Measurements from ENCODE around the gene LZTS2. TPM values are rescaled to one million over a fixed set of nuclear protein-coding genes. Genes with fewer than 3 reads are reported as not detected.

The LZTS2 gene
- 49.1 and 59.9 TPM in 2 replicates for total RNA-seq (2021)
- percentile 59 among the genes with signal in this experiment for Bru-seq, nascent RNA
- percentile 73 among the genes with signal in this experiment for BruChase-seq, experiment 1, labeled RNA remaining after a 2-hour chase
- BruChase-seq, experiment 2, labeled RNA remaining after a 6-hour chase, result percentile 75 among the genes with signal in this experiment
- long read RNA-seq, full-length matches to known transcripts, result 15 of 163 reads
- long read RNA-seq, partial matches to known transcripts, result 7 of 163 reads
- long read RNA-seq, other reads (novel, unspliced or antisense), result 141 of 163 reads

- peaks cover 16% of the 10 kb centered on the region for H3K36me3 ChIP-seq (ENCODE audit: insufficient read depth, low read length, poor library complexity, severe bottlenecking)
- H3K4me1 ChIP-seq (ENCODE audit: insufficient read depth, low read length, poor library complexity, severe bottlenecking), result peaks cover 44% of the 10 kb centered on the region
- no peak for TF ChIP-seq EZH2 (IDR thresholded peaks at IDR 0.05; ENCODE audit: borderline replicate concordance, low read depth, low read length, poor library complexity, severe bottlenecking)
- no peak for TF ChIP-seq CTCF (conservative IDR thresholded peaks at IDR 0.05; ENCODE audit: low read depth, low read length)
- H3K27ac ChIP-seq (ENCODE audit: low read depth, low read length, poor library complexity, severe bottlenecking), result peak within 1 kb of the TSS; percentile 98
- ChIA-PET POLR2A (ENCODE audit: low non-redundant PET) (interaction anchor here (0.6 kb wide), 2 partner anchors 10 to 104 kb away, joined by 3 read pairs; no protein-coding TSS in a partner anchor), CTCF (interaction anchor here (0.5 to 1.3 kb wide), 2 partner anchors 15 to 840 kb away, joined by 5 read pairs; no protein-coding TSS in a partner anchor)
- H3K4me3 ChIP-seq (ENCODE audit: low read depth, low read length, poor library complexity, severe bottlenecking), result peak within 1 kb of the TSS; percentile 88
- no peaks in the 10 kb centered on the region for H3K9me3 ChIP-seq (ENCODE audit: low read depth, low read length, poor library complexity, severe bottlenecking)
- no peaks in the 10 kb centered on the region for H3K27me3 ChIP-seq (replicated peaks; ENCODE audit: insufficient read depth, low read depth, low read length, poor library complexity)
- no TSS peak for BruUV-seq (replicated peaks)
- intact Hi-C loops (cut with micrococcal nuclease; ENCODE audit: unreplicated experiment), result loop anchor here (5.0 kb wide), 1 partner anchor 63 kb away; the partner anchor contains the start of gene KAZALD1
- no peak for DNase-seq (ENCODE audit: low spot score)
These were observed at the start of gene LZTS2 for GRCh38 chr10:100999742-101000126. LZTS2 (plus strand) TSS chr10:100999808; CDS start chr10:101002539, 2,731 bp downstream.

- H3K4me3 ChIP-seq (ENCODE audit: low read depth, low read length, poor library complexity, severe bottlenecking), result no peak overlapping the region
- POLR2A ChIA-PET (ENCODE audit: low non-redundant PET), result no interaction called here
- no peak for TF ChIP-seq EZH2 (IDR thresholded peaks at IDR 0.05; ENCODE audit: borderline replicate concordance, low read depth, low read length, poor library complexity, severe bottlenecking)
- TF ChIP-seq CTCF (conservative IDR thresholded peaks at IDR 0.05; ENCODE audit: low read depth, low read length), result no peak
- BruUV-seq (replicated peaks), result no TSS peak
- no peaks in the 10 kb centered on the region for H3K9me3 ChIP-seq (ENCODE audit: low read depth, low read length, poor library complexity, severe bottlenecking)
- intact Hi-C loops (cut with micrococcal nuclease; ENCODE audit: unreplicated experiment), result no loop called here
- H3K27ac ChIP-seq (ENCODE audit: low read depth, low read length, poor library complexity, severe bottlenecking), result no peak overlapping the region
- DNase-seq (ENCODE audit: low spot score), result no peak
- H3K27me3 ChIP-seq (replicated peaks; ENCODE audit: insufficient read depth, low read depth, low read length, poor library complexity), result no peaks in the 10 kb centered on the region
- peaks cover 62% of the 10 kb centered on the region for H3K36me3 ChIP-seq (ENCODE audit: insufficient read depth, low read length, poor library complexity, severe bottlenecking)
- CTCF ChIA-PET, result no interaction called here
- H3K4me1 ChIP-seq (ENCODE audit: insufficient read depth, low read length, poor library complexity, severe bottlenecking), result peaks cover 9% of the 10 kb centered on the region
These were observed 39.4 kb upstream of the LZTS2 start for GRCh38 chr10:100960251-100960650.

GRCh38 chr10:100962351-100963080, 37.1 kb upstream of the LZTS2 start:
- peaks cover 9% of the 10 kb centered on the region for H3K4me1 ChIP-seq (ENCODE audit: insufficient read depth, low read length, poor library complexity, severe bottlenecking)
- DNase-seq (ENCODE audit: low spot score), result no peak
- H3K27me3 ChIP-seq (replicated peaks; ENCODE audit: insufficient read depth, low read depth, low read length, poor library complexity), result no peaks in the 10 kb centered on the region
- H3K9me3 ChIP-seq (ENCODE audit: low read depth, low read length, poor library complexity, severe bottlenecking), result no peaks in the 10 kb centered on the region
- H3K4me3 ChIP-seq (ENCODE audit: low read depth, low read length, poor library complexity, severe bottlenecking), result no peak overlapping the region
- H3K36me3 ChIP-seq (ENCODE audit: insufficient read depth, low read length, poor library complexity, severe bottlenecking), result peaks cover 43% of the 10 kb centered on the region
- BruUV-seq (replicated peaks), result no TSS peak
- ChIA-PET POLR2A (ENCODE audit: low non-redundant PET) (no interaction called here), CTCF (no interaction called here)
- no peak overlapping the region for H3K27ac ChIP-seq (ENCODE audit: low read depth, low read length, poor library complexity, severe bottlenecking)
- intact Hi-C loops (cut with micrococcal nuclease; ENCODE audit: unreplicated experiment), result no loop called here
- TF ChIP-seq EZH2 (IDR thresholded peaks at IDR 0.05; ENCODE audit: borderline replicate concordance, low read depth, low read length, poor library complexity, severe bottlenecking) (no peak), CTCF (conservative IDR thresholded peaks at IDR 0.05; ENCODE audit: low read depth, low read length) (no peak)
